ENCODE data around the gene MYRF. TPM values are rescaled to one million over a fixed set of nuclear protein-coding genes. Genes with fewer than 3 reads are reported as not detected.

Gene MYRF
- total RNA-seq, 1 experiment from 2014 or later, result 15.3 TPM

DNA sequence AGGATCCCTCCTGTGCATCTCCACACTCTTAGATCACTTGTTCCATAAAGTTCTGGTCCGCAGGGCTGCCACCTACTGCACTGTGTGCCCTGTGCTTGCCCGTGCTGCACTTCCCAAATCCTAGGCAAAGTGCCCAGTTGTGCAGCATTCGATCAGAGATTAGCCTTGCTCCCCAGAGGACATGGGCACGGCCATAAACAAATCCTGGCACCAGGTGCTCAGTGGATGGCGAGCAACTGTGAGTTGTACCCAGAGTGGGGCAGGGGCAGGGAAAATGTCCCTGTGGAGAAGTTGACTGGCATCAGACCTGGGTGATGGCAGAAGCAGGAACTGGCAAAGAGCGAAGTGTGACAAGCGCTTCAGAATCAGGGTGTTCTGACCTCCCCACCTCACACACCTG is 80.3 kb downstream of the MYRF start:
- DNase-seq, result no peak
- ChIA-PET CTCF (no interaction called here), POLR2A (ENCODE audit: unreplicated experiment) (interaction anchor here (0.6 kb wide), 1 partner anchor 18 kb away, joined by 6 read pairs; no protein-coding TSS in a partner anchor)
- H2AFZ ChIP-seq, result no peak overlapping the region
- H3K4me2 ChIP-seq, result no peak overlapping the region
- H3F3A ChIP-seq (ENCODE audit: insufficient read depth, low read depth), result no peaks in the 10 kb centered on the region
- BruUV-seq (replicated peaks), result no TSS peak
- no peaks in the 10 kb centered on the region for H3K9me2 ChIP-seq (ENCODE audit: insufficient read depth)
- H3K4me1 ChIP-seq (replicated peaks; ENCODE audit: insufficient read depth), result 0 out of 2 replicates have a peak, but pooled peaks cover 5% of the 10 kb centered on the region
- no peak overlapping the region for H3K4me3 ChIP-seq
- H4K20me1 ChIP-seq (ENCODE audit: insufficient read depth), result no peaks in the 10 kb centered on the region
- H3K27ac ChIP-seq, result no peak overlapping the region
- H3K36me3 ChIP-seq (ENCODE audit: low read depth), result no peaks in the 10 kb centered on the region
- TF ChIP-seq, protein P1, sequence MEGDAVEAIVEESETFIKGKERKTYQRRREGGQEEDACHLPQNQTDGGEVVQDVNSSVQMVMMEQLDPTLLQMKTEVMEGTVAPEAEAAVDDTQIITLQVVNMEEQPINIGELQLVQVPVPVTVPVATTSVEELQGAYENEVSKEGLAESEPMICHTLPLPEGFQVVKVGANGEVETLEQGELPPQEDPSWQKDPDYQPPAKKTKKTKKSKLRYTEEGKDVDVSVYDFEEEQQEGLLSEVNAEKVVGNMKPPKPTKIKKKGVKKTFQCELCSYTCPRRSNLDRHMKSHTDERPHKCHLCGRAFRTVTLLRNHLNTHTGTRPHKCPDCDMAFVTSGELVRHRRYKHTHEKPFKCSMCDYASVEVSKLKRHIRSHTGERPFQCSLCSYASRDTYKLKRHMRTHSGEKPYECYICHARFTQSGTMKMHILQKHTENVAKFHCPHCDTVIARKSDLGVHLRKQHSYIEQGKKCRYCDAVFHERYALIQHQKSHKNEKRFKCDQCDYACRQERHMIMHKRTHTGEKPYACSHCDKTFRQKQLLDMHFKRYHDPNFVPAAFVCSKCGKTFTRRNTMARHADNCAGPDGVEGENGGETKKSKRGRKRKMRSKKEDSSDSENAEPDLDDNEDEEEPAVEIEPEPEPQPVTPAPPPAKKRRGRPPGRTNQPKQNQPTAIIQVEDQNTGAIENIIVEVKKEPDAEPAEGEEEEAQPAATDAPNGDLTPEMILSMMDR (conservative IDR thresholded peaks at IDR 0.05), result no peak
- no peak for TF ChIP-seq EZH2 (IDR thresholded peaks at IDR 0.05; ENCODE audit: low read depth)
- intact Hi-C loops (cut with micrococcal nuclease; ENCODE audit: unreplicated experiment), result no loop called here
- no peaks in the 10 kb centered on the region for H3K27me3 ChIP-seq (ENCODE audit: insufficient read depth, low read depth)
- no peaks in the 10 kb centered on the region for H3K79me2 ChIP-seq (ENCODE audit: low read depth)
- no peaks in the 10 kb centered on the region for H3K9me3 ChIP-seq (ENCODE audit: insufficient read depth, low read depth)

DNA sequence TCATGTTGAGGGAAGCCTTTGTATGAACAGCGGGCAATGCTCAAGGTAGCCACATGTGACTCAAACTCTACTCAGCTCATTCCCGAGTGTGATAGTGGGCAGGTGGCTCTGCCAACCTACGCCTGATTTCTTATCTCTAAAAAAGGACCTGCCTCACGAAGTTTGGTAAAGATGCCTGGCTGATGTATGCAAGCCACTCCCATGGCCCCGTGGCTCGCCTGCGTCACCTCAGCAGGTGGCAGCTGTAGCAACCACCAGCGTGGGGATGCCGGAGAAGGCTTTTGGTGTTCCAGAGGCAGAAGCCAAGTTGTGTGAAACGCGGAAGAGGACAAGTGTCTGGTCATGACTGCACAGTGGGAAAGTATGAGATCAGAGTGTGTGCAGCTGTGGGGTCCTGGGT is 81.0 kb downstream of the MYRF start:
- Histone ChIP-seq H3K9me3 (ENCODE audit: insufficient read depth, low read depth) (no peaks in the 10 kb centered on the region), H3K27me3 (ENCODE audit: insufficient read depth, low read depth) (no peaks in the 10 kb centered on the region), H3K9me2 (ENCODE audit: insufficient read depth) (no peaks in the 10 kb centered on the region), H3F3A (ENCODE audit: insufficient read depth, low read depth) (no peaks in the 10 kb centered on the region), H3K27ac (no peak overlapping the region), H3K36me3 (ENCODE audit: low read depth) (no peaks in the 10 kb centered on the region), H3K79me2 (ENCODE audit: low read depth) (no peaks in the 10 kb centered on the region), H4K20me1 (ENCODE audit: insufficient read depth) (no peaks in the 10 kb centered on the region), H3K4me1 (replicated peaks; ENCODE audit: insufficient read depth) (0 out of 2 replicates have a peak, but pooled peaks cover 5% of the 10 kb centered on the region), H3K4me3 (no peak overlapping the region), H2AFZ (no peak overlapping the region), H3K4me2 (no peak overlapping the region)
- CTCF ChIA-PET, result interaction anchor here (0.6 kb wide), 1 partner anchor 33 kb away, joined by 6 read pairs; no protein-coding TSS in a partner anchor
- intact Hi-C loops (cut with micrococcal nuclease; ENCODE audit: unreplicated experiment), result no loop called here
- POLR2A ChIA-PET (ENCODE audit: unreplicated experiment), result interaction anchor here (0.6 kb wide), 1 partner anchor 18 kb away, joined by 6 read pairs; no protein-coding TSS in a partner anchor
- no TSS peak for BruUV-seq (replicated peaks)
- no peak for DNase-seq
- TF ChIP-seq, protein P1 (conservative IDR thresholded peaks at IDR 0.05), result no peak
- no peak for TF ChIP-seq EZH2 (IDR thresholded peaks at IDR 0.05; ENCODE audit: low read depth)

DNA sequence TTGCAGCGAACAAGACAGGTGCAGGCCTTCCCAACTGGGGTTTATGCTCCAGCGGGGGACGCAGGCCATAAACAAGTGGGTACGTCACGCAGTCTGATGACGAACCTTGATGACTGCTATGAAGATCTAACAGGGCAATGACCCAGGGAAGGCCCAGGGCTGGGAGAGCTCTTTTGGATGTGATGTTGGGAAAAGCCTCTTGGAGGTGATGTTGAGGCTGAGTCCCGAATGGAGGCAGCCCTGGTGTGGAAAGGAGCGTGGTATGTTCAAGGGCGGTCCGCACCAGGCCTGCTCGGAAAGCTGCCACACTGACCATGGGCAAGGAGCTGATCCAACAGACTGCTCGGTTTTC is 81.5 kb downstream of the MYRF start:
- Histone ChIP-seq H3K9me3 (ENCODE audit: insufficient read depth, low read depth) (no peaks in the 10 kb centered on the region), H3F3A (ENCODE audit: insufficient read depth, low read depth) (no peaks in the 10 kb centered on the region), H3K9me2 (ENCODE audit: insufficient read depth) (no peaks in the 10 kb centered on the region), H3K79me2 (ENCODE audit: low read depth) (no peaks in the 10 kb centered on the region), H4K20me1 (ENCODE audit: insufficient read depth) (no peaks in the 10 kb centered on the region), H3K27me3 (ENCODE audit: insufficient read depth, low read depth) (no peaks in the 10 kb centered on the region), H3K4me3 (no peak overlapping the region), H3K4me2 (no peak overlapping the region), H3K36me3 (ENCODE audit: low read depth) (no peaks in the 10 kb centered on the region), H2AFZ (no peak overlapping the region), H3K4me1 (replicated peaks; ENCODE audit: insufficient read depth) (0 out of 2 replicates have a peak, but pooled peaks cover 5% of the 10 kb centered on the region), H3K27ac (no peak overlapping the region)
- DNase-seq, result no peak
- ChIA-PET POLR2A (ENCODE audit: unreplicated experiment) (interaction anchor here (0.9 kb wide), 1 partner anchor 19 kb away, joined by 4 read pairs; no protein-coding TSS in a partner anchor), CTCF (interaction anchor here (0.6 kb wide), 1 partner anchor 34 kb away, joined by 6 read pairs; no protein-coding TSS in a partner anchor)
- no TSS peak for BruUV-seq (replicated peaks)
- TF ChIP-seq EZH2 (IDR thresholded peaks at IDR 0.05; ENCODE audit: low read depth), result no peak
- TF ChIP-seq, protein P1 (conservative IDR thresholded peaks at IDR 0.05), result no peak
- intact Hi-C loops (cut with micrococcal nuclease; ENCODE audit: unreplicated experiment), result no loop called here

All from PC-9 (cell line).